Sigmoid colon (tissue), 4 donors: Measurements from ENCODE around the gene LHFPL5.

Experiments
- CTCF ChIP-seq, 4 experiments: fragments of 450-650 bp in 3 of 4; fragments of 200-600 bp in 1 of 4; IDR thresholded peaks; one replicate each; pipeline ENCODE4 v1.5.1; 2016 to 2019; ENCODE audit warnings: antibody characterized with exemption in 4 of 4, mild to moderate bottlenecking in 3 of 4, moderate library complexity in 2 of 4
- POLR2A ChIP-seq, 2 donors: fragments of 450-650 bp; IDR thresholded peaks; one replicate each; pipeline ENCODE4 v1.6.1; 2016; ENCODE audit warnings: antibody characterized with exemption in 2 of 2, mild to moderate bottlenecking in 2 of 2, moderate library complexity in 2 of 2
- POLR2AphosphoS5 ChIP-seq, 4 donors: sonication (generic); formaldehyde crosslinking; IDR thresholded peaks; one replicate each; pipeline ENCODE4 v1.6.1; 2017; ENCODE audit warnings: antibody characterized with exemption in 4 of 4

GRCh38 chr6:35797837-35798526 is 7.2 kb upstream of the LHFPL5 start:
- TF ChIP-seq CTCF (IDR thresholded peaks at IDR 0.05): no peak
- no peak for TF ChIP-seq POLR2AphosphoS5 (IDR thresholded peaks at IDR 0.05)
- TF ChIP-seq POLR2A (IDR thresholded peaks at IDR 0.05): no peak
